H9 (cell line): ENCODE results near the gene UST. TPM values are rescaled to one million over a fixed set of nuclear protein-coding genes. Genes with fewer than 3 reads are reported as not detected.

ENCODE experiments used
- DNase-seq: peaks from one replicate; pipeline ENCODE4 v3.0.0-alpha.2; 2017
- H2AFZ ChIP-seq: one replicate; pipeline ENCODE4 v1.6.1; 2013; ENCODE audit warnings: mild to moderate bottlenecking, low read length, control low read depth, moderate library complexity
- H2AK5ac ChIP-seq: 2 replicates; pipeline ENCODE4 v1.6.1; 2013; ENCODE audit warnings: low read length, control low read depth, mixed read lengths; ENCODE audit not compliant: insufficient read length
- H2BK120ac ChIP-seq: one replicate; pipeline ENCODE4 v1.6.1; 2013; ENCODE audit warnings: low read depth, mild to moderate bottlenecking, low read length, control low read depth, inconsistent platforms; ENCODE audit not compliant: poor library complexity, severe bottlenecking
- H2BK12ac ChIP-seq: 2 replicates; pipeline ENCODE4 v1.6.1; 2013; ENCODE audit warnings: low read length, control low read depth, mixed read lengths, low read depth; ENCODE audit not compliant: insufficient read length
- H2BK15ac ChIP-seq: 2 replicates; pipeline ENCODE4 v1.6.1; 2013; ENCODE audit warnings: low read depth, low read length, control low read depth
- H2BK20ac ChIP-seq: one replicate; pipeline ENCODE4 v1.6.1; 2013; ENCODE audit warnings: low read depth, mild to moderate bottlenecking, low read length, control low read depth, inconsistent platforms; ENCODE audit not compliant: poor library complexity, severe bottlenecking
- H2BK5ac ChIP-seq: 2 replicates; pipeline ENCODE4 v1.6.1; 2013; ENCODE audit warnings: low read length, control low read depth, mixed read lengths; ENCODE audit not compliant: insufficient read length
- H3K14ac ChIP-seq: 2 replicates; pipeline ENCODE4 v1.6.1; 2013; ENCODE audit warnings: low read length, control low read depth; ENCODE audit not compliant: insufficient read depth
- H3K18ac ChIP-seq: 2 replicates; pipeline ENCODE4 v1.6.1; 2013; ENCODE audit warnings: low read depth, mild to moderate bottlenecking, mixed read lengths, low read length, control low read depth; ENCODE audit not compliant: insufficient read length
- H3K23ac ChIP-seq: 2 replicates; pipeline ENCODE4 v1.6.1; 2013; ENCODE audit warnings: low read length, control low read depth, mixed read lengths, low read depth; ENCODE audit not compliant: insufficient read length
- H3K23me2 ChIP-seq: 2 replicates; pipeline ENCODE4 v1.6.1; 2013; ENCODE audit warnings: low read depth, mild to moderate bottlenecking, mixed read lengths, low read length, control low read depth; ENCODE audit not compliant: insufficient read length, poor library complexity, severe bottlenecking
- H3K27ac ChIP-seq: 2 replicates; pipeline ENCODE4 v1.5.1; 2013; ENCODE audit warnings: low read length, control low read depth, mixed read lengths, low read depth; ENCODE audit not compliant: insufficient read length
- H3K27me3 ChIP-seq: 2 replicates; pipeline ENCODE4 v1.6.1; 2013; ENCODE audit warnings: low read length, control low read depth, inconsistent platforms; ENCODE audit not compliant: insufficient read depth
- H3K4ac ChIP-seq: 2 replicates; pipeline ENCODE4 v1.6.1; 2013; ENCODE audit warnings: low read depth, mild to moderate bottlenecking, control low read depth, inconsistent platforms, low read length, moderate library complexity
- H3K4me1 ChIP-seq: 2 replicates; pipeline ENCODE4 v1.6.1; 2013; ENCODE audit warnings: low read length, control low read depth, inconsistent platforms; ENCODE audit not compliant: insufficient read depth
- H3K4me2 ChIP-seq: 2 replicates; pipeline ENCODE4 v1.6.1; 2013; ENCODE audit warnings: low read length, control low read depth, mixed read lengths; ENCODE audit not compliant: insufficient read length, insufficient read depth
- H3K56ac ChIP-seq: 2 replicates; pipeline ENCODE4 v1.6.1; 2013; ENCODE audit warnings: low read depth, mild to moderate bottlenecking, mixed read lengths, low read length, control low read depth; ENCODE audit not compliant: insufficient read length
- H3K79me1 ChIP-seq: 2 replicates; pipeline ENCODE4 v1.6.1; 2013; ENCODE audit warnings: low read depth, mild to moderate bottlenecking, moderate library complexity, low read length, control low read depth, inconsistent platforms; ENCODE audit not compliant: insufficient read depth, poor library complexity, severe bottlenecking
- H3K79me2 ChIP-seq: 2 replicates; pipeline ENCODE4 v1.6.1; 2013; ENCODE audit warnings: low read length, control low read depth, inconsistent platforms; ENCODE audit not compliant: insufficient read depth
- H3K9ac ChIP-seq: 2 replicates; pipeline ENCODE4 v1.6.1; 2013; ENCODE audit warnings: low read length, control low read depth, mixed read lengths; ENCODE audit not compliant: insufficient read length; ENCODE audit errors: extremely low read depth
- H3K9me3 ChIP-seq: one replicate; pipeline ENCODE4 v1.6.1; 2013; ENCODE audit warnings: low read depth, low read length, inconsistent platforms; ENCODE audit not compliant: control insufficient read depth
- H3T11ph ChIP-seq: one replicate; pipeline ENCODE4 v1.6.1; 2013; ENCODE audit warnings: mild to moderate bottlenecking, low read length, control low read depth, inconsistent platforms
- H4K20me1 ChIP-seq: one replicate; pipeline ENCODE4 v1.6.1; 2013; ENCODE audit not compliant: control insufficient read depth, insufficient read length, insufficient read depth
- H4K5ac ChIP-seq: 2 replicates; pipeline ENCODE4 v1.6.1; 2013; ENCODE audit warnings: low read depth, mild to moderate bottlenecking, mixed read lengths, low read length, control low read depth; ENCODE audit not compliant: insufficient read length
- H4K8ac ChIP-seq: replicated peaks from 2 replicates; pipeline ENCODE4 v1.6.1; 2013; ENCODE audit warnings: low read length, control low read depth, mixed read lengths, low read depth; ENCODE audit not compliant: insufficient read length
- H4K91ac ChIP-seq: 2 replicates; pipeline ENCODE4 v1.6.1; 2013; ENCODE audit warnings: low read depth, mild to moderate bottlenecking, moderate library complexity, mixed read lengths, low read length, control low read depth; ENCODE audit not compliant: insufficient read length
- H3K27ac Mint-ChIP-seq, 3 experiments: 2 replicates in 2 of 3; 3 replicates in 1 of 3; pipeline ENCODE4 v1.8.0; 2020 to 2021; ENCODE audit warnings: mixed read lengths in 3 of 3, mild to moderate bottlenecking in 1 of 3, moderate library complexity in 1 of 3
- H3K27me3 Mint-ChIP-seq: 2 replicates; pipeline ENCODE4 v1.8.0; 2021; ENCODE audit warnings: low read depth, mild to moderate bottlenecking, moderate library complexity, mixed read lengths
- H3K36me3 Mint-ChIP-seq, 3 experiments: 2 replicates in 2 of 3; 3 replicates in 1 of 3; pipeline ENCODE4 v1.8.0; 2020 to 2021; ENCODE audit warnings: low read depth in 3 of 3, mixed read lengths in 3 of 3; ENCODE audit not compliant: insufficient read depth in 1 of 3
- H3K4me1 Mint-ChIP-seq, 2 experiments: 2 replicates each; pipeline ENCODE4 v1.8.0; 2020; ENCODE audit warnings: mixed read lengths in 2 of 2
- H3K4me3 Mint-ChIP-seq, 2 experiments: 2 replicates in 1 of 2; 3 replicates in 1 of 2; pipeline ENCODE4 v1.8.0; 2020 to 2021; ENCODE audit warnings: mild to moderate bottlenecking in 2 of 2, mixed read lengths in 2 of 2, moderate library complexity in 1 of 2
- H3K9me3 Mint-ChIP-seq, 2 experiments: 2 replicates in 1 of 2; 3 replicates in 1 of 2; pipeline ENCODE4 v1.8.0; 2020; ENCODE audit warnings: mild to moderate bottlenecking in 2 of 2, mixed read lengths in 2 of 2, moderate library complexity in 1 of 2
- CTCF ChIP-seq: fragments of 200-600 bp; sonication (generic); conservative IDR thresholded peaks from 3 replicates; pipeline ENCODE4 v1.8.0; 2021; ENCODE audit warnings: antibody characterized with exemption, mild to moderate bottlenecking
- WGBS: extraction: QIAGEN DNeasy Blood & Tissue Kit; methylation state at CpG from one replicate; pipeline ENCODE4 v1.1.7; 2013; ENCODE audit warnings: missing lambda C conversion rate, low lambda C conversion rate, mixed read lengths; ENCODE audit not compliant: insufficient read length; ENCODE audit errors: extremely low coverage; 5-methylcytosine and 5-hydroxymethylcytosine counted together
- total RNA-seq: library from RNA; stranded (reverse); gene quantifications from 2 replicates; pipeline ENCODE4 v1.2.1, GENCODE V29; 2021

UST gene
- total RNA-seq, 1 experiment from 2014 or later: 14.4 TPM

GRCh38 chr6:148873868-148874267 lies 127.0 kb downstream of the UST start:
- no peak overlapping the region for H2AK5ac ChIP-seq
- H4K20me1 ChIP-seq: no peaks in the 10 kb centered on the region
- H3K18ac ChIP-seq: no peak overlapping the region
- H3K4me1 Mint-ChIP-seq: peaks cover 22 to 27% of the 10 kb centered on the region in 2 experiments
- H3K14ac ChIP-seq: no peak overlapping the region
- H3K23me2 ChIP-seq: no peaks in the 10 kb centered on the region
- no peak overlapping the region for H3K9ac ChIP-seq
- no peak for TF ChIP-seq CTCF
- H2BK120ac ChIP-seq: no peak overlapping the region
- no peaks in the 10 kb centered on the region for H3K27me3 ChIP-seq
- no peak overlapping the region for H3K4me3 Mint-ChIP-seq
- H3K9me3 ChIP-seq: no peaks in the 10 kb centered on the region
- H3K4me2 ChIP-seq: no peak overlapping the region
- H3K79me1 ChIP-seq: peaks cover 4% of the 10 kb centered on the region
- no CpG with 5 or more reads among the region's 5 CpGs for WGBS
- H2BK15ac ChIP-seq: no peak overlapping the region
- no peak for DNase-seq
- no peaks in the 10 kb centered on the region for H3K9me3 Mint-ChIP-seq
- H3K4me1 ChIP-seq: peaks cover 7% of the 10 kb centered on the region; the same call in 1 of the 2 replicates
- no peaks in the 10 kb centered on the region; a peak in 1 of 7 replicates for H3K36me3 Mint-ChIP-seq
- no peak overlapping the region for H2BK12ac ChIP-seq
- H2BK5ac ChIP-seq: no peak overlapping the region
- H4K91ac ChIP-seq: no peak overlapping the region
- H3K23ac ChIP-seq: no peak overlapping the region
- H3K4ac ChIP-seq: no peak overlapping the region
- no peak overlapping the region for H3K27ac ChIP-seq
- peak overlapping the region in 1 of 3 experiments; percentile 2; a peak in 1 of 7 replicates for H3K27ac Mint-ChIP-seq
- no peak overlapping the region for H2AFZ ChIP-seq
- no peak overlapping the region for H4K8ac ChIP-seq
- H3K79me2 ChIP-seq: peaks cover 18% of the 10 kb centered on the region; the same call in 1 of the 2 replicates
- no peaks in the 10 kb centered on the region for H3K27me3 Mint-ChIP-seq
- H2BK20ac ChIP-seq: no peak overlapping the region
- H3K56ac ChIP-seq: no peak overlapping the region
- no peak overlapping the region for H4K5ac ChIP-seq
- H3T11ph ChIP-seq: no peak overlapping the region
